Fibroblast of skin of right quadriceps (primary cell): Measurements from ENCODE around the gene MICAL3.
A peak's percentile ranks its signal among the peaks of the same experiment; 100 is the strongest.
"Not testable (repeated sequence)": the region's sequence is repeated elsewhere in the genome, so short reads cannot be mapped to it uniquely, and the experiment has no call there.

Experiments
- DNase-seq: peaks from one replicate; pipeline ENCODE4 v3.0.0-alpha.2; 2013

MICAL3 gene

DNA sequence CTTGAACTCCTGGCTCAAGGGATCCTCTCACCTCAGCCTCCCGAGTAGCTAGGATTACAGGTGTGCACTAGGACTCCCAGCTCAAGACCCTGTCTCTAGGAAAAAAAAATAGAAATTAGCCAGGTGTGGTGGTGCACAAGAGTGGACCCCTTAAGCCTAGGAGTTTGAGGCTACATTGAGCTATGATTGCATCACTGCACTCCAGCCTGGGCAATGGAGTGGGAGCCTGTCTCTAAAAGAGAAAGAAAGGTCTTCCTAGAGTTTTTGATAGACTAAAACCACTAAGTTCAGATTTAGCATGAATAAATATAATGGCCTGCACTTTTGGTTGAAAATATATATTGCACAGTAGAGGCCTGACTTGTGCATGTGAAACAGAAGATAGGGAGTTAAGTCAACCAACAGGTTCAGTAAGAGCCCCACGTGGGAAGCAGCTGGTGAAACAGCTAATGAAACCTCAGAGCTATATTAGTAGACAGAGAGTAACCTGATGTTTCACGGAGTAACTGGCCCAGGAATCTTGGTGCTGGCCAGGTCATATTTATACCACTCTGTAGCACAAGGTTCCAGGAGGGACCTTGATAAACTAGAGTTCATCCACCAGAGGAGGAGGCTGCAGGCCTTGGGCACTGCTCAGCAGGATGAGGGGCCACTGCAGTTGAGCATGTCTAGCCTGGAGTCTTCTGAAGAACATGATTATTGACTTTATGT is 4.6 kb upstream of the MICAL3 start:
- no peak for DNase-seq

DNA sequence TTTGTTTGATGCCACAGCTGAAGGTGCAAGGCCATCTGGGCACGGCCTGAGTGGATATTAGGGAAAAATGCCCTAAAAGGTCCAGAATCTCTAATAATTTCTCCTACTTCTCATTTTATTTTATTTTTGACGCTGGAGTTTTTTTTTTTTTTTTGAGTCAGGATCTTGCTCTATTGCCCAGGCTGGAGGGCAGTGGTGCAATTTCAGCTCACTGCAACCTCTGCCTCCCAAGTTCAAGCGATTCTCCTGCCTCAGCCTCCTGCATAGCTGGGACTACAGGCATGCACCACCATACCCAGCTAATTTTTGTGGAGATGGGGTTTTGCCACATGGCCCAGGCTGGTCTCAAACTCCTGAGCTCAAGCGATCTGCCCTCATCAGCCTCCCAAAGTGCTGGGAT is 1.5 kb upstream of the MICAL3 start:
- not testable (repeated sequence) for DNase-seq

DNA sequence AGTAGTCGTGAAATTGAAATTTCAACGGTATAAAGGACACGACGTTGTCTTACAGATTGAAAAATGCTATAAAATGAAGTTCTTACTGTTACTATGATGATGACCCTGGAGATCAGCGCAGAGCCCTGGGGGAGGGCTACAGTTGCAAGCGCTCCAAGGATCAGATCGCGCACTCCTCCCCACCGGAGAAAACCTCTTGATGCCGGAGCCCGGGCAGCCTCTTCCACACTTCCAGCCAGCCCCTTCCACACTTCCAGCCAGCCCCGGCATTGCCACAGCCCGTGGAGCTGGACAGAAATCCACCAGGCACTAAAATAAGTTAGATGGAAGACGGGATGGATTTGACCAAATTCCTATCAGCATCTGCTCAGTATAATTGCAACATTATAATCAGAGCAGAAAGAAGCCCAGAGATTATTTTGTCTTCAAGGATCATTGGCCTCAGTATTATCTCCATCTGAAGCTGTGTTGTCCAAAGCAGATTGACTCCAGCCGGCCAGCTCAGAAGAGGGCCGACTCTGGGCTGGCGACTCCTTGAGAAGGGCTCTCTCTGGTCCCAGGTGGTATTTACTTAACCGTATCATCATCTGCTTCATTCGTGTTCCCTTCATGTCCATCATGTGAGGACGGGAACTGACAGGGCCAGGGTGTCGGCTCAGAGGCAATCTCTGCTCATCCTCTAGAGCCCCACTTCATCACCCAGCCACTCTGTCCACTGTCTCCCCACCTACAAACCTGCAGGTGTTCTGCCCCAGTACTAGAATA is 777 bp upstream of the MICAL3 start:
- no peak for DNase-seq

DNA sequence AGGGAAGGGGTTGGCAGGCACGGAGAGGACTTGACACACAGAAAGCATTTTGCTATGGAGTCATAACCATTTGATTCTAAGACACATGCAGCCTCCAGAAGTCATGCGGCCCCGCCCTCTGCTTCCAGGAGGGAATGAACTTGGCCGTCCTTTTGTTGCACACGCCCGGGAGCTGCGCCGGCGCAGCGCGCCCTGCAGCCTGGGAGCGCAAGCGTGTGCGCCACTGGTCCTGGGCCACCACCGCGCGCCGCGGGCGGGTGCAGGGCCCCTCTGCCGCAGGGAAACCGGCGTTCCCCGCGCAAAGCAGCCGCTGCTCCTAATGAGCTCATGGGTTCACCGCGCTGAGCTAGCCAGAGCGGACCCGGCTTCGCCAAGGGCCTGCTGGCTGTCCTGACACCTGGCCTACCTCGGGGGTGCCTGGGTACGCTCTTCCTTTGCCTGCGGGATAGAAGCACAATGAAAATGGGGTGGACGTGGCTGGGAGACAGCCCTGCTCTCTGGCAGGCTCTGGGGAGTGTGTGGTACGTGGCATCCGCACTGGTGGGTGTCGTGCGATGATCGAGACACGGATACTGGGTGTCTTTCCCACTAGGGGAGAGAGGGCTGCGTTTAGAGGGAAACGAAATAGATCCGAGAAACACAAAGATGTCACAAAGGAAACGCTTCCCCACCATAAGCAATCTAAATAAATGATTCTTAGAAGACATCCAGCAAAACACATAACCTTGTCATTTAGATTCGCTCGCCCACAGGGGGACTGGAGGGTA is 669 bp downstream of the MICAL3 start:
- peak; percentile 80 for DNase-seq

DNA sequence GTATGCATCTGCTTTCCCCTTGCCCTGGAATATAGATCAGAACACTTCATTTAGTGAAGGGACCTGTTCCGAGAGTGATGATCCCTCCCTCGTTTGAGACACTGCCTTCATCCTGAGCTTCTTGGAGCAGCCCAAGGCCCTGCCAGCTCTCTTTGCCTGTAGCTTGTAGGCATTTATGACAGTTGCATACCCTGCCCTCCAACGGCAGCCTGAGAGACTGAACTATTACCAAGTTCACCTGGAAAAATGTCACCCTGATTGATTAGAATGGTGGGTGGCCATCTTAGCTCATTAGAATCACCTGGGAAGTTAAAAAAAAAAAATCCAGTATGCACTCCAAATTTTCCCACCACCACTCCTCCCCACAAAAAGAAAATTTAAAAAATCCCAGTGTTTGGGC is 1.5 kb downstream of the MICAL3 start:
- DNase-seq = no peak

DNA sequence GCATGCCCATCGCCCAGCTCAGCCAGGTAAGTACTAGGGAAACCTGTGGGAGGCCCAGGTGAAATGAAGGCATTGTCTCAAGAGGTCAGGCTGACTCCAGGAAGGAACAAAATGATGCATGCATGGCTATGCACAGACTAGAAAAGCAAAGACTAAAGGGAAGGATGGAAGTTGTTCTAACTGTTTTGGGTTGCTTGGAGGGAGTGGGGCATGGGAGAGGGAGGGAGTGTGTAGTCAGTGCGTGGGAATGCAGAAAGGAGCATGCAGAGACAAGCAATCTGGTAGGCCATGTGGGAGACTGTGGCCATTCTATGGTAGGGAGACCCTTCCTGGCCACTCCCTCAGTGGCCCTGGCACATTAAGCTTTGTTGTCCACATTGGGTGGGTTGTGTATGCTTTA is 2.9 kb downstream of the MICAL3 start:
- no peak for DNase-seq

DNA sequence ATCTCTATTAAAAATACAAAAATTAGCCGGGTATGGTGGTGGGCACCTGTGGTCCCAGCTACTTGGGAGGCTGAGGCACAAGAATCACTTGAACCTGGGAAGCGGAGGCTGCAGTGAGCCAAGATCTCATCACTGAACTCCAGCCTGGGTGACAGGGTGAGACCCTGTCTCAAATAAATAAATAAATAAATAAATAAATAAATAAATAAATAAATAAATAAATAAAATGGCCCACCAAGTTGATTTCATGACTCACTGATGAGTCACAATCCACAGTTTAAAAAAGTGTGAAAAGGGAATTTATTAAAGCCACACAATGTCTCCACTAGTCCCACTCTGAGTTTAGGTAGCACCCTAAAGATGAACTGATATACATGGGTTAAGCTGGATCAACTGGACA is 3.6 kb downstream of the MICAL3 start:
- not testable (repeated sequence) for DNase-seq

DNA sequence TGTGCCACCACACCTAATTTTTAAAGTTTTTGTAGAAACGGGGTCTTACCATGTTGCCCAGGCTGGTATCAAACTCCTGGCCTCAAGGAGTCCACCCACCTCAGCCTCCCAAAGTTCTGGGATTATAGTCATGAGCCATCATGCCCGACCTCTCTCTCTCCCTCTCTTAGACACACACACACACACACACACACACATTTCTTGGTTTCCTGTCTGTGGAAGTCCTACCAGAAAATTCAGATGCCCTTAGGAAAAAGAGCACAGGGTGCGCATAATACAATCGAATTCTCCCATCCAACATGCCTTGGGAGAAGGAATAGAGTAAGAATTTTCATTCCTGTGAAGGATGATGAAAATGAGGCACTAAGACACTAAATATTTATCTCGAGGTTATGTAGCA is 10.4 kb downstream of the MICAL3 start:
- no peak for DNase-seq

DNA sequence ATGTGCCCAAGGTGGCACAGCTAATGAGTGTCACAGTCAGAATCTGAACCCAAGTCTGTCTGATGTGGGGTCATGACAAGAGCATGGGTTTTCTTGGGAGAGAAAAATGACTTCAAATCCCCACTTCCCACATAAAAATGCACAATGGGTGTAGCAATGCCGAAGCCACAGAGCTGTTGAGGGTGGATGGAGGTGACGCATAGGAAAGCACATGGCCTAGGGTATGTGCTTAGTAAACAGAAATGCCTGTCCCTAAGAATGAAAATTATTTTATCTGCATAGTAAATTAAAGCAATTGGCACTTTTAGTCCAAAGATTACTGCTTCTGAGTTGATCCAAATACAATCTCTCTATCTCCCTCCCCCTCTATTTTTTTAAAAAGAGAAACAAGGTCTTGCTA is 10.9 kb downstream of the MICAL3 start:
- DNase-seq = no peak

DNA sequence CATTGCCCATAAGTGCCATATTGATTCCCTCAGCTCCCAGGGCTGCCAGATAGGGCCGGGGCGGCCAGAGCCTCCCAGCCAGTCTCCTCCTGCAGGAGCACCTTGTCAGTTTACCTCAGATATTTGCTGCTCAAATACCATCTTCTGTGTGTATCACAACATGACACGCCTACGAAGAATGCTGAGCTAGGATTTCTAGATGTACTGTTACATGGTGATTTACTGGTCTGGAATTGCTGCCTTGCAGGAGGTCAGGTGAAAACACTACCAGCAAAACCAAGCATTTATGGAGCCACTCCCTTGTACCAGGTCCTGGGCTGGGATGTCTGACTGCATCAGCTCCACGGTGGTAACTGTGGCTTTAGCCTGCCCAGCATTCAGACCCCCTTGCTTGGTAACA is 11.8 kb downstream of the MICAL3 start:
- DNase-seq = peak; percentile 53

DNA sequence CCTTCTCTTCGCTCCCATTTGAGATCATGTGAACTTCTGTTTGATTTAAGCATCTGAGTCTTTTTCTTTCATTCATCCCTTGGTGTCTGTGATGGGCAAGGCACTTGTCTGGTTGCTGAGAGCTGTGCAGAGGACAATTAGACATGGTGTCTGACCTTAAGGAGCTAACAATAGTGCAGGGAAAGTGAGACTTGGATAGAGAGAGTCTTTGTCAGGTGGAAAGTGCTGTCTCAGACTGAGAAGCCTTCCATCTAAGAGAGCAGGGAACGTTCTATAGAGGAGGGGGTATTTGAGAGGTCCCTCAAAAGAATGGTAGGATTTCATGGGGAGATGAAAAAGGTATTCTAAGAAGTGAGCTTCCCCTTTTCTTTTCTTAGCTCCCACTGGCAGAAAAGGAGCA is 14.1 kb downstream of the MICAL3 start:
- DNase-seq = no peak

DNA sequence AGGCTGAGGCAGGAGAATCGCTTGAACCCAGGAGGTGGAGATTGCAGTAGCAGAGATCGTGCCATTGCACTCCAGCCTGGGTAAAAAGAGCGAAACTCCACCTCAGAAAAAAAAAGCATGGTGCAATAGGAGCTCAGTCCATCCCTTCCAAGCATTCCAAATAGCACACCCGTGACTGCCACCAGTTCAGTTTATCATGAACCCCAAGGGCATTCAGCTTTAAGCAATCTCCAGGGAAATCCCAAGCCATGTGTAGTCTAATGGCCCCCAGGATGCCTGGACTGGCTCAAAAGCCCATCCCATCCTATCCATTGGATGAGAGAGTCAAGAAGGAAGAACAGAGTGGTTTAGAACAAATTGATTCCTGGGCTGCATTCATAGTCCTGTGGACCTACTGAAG is 16.2 kb downstream of the MICAL3 start:
- DNase-seq = no peak

DNA sequence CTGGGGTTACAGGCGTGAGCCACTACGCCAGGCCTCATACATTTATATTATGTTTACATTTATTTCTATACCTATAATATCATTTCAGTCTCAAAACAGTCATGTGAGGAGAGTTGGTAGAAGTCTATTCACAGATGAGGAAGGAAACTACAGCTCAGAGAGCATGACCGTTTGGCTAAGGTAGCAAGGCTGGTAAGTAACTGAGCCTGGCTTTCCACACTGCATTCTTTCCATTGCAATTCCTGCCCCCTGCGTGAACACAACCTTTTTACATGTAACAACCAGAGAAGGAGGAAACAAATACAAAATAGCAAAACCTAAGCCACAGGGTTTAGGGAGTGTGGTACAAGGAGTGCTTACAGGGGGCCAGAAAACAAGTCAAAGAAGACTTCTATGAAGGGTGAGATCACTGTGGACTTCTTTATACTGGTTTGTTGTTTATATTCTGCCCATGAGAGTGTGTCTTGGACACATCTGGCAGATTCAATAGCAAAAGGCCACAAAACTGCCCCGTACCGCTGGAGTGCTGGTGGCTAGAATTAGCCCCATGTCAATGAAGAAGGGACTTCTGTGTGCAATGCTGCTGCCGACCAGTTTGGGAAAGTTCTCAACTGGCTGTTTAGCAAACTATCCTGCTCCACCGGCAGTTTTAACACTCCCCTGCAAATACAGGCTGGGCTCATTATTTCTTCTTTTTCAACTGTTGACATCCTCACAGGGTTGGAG is 19.0 kb downstream of the MICAL3 start:
- no peak for DNase-seq

DNA sequence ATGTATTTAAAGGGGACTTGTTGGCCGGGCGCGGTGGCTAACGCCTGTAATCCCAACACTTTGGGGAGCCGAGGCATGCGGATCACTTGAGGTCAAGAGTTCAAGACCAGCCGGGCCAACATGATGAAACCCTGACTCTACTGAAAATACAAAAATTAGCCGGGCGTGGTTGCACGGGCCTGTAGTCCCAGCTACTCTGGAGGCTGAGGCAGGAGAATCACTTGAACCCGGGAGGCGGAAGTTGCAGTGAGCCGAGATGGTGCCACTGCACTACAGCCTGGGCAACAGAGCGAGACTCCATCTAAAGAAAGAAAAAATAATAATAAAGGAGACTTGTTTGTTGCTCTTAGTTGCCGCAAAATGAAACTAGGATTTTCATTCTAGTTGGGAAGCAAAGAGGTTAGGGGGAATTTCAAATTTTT is 22.5 kb downstream of the MICAL3 start:
- DNase-seq = not testable (repeated sequence)

DNA sequence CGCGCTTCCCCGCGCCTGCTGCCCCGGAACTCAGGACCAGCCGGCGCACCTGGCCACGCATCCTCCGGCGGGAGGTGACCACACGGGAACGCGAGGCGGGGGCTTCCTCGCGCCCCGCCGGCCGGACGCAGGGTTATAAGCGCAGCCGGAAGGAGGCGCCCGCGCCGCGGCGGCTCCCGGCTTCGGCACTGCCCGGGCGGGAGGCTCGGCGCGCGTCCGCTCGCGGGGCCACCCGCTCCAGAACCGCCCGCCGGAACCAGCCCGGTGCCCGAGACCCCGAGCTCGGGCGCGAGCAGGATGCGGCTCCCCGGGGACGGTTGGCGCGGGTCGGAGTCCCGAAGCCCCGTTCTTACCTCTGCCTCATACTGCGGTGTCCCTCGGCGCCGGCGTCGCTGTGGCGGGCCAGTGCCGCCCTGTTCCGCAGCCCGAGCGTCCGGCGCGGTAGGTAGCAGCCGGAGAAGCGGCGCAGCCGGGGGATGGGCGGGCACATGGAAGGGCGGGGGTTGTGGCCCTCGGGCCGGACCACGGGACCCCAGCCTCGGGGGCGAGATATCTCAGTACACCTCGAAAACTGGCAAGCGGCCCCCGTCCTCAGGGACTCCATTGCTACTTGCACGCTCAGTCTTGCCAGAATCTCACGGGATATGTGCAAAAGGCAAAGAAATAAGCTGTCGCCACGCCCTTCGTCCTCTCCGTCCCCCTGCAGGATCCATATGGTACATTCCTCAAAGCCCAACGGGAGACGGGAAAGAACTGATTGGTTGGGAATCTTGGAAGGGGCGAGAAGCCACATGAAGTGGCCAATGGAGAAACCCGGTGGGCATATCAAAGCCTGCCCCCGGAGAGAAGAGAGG is 23.1 kb downstream of the MICAL3 start:
- peak; percentile 99 for DNase-seq

DNA sequence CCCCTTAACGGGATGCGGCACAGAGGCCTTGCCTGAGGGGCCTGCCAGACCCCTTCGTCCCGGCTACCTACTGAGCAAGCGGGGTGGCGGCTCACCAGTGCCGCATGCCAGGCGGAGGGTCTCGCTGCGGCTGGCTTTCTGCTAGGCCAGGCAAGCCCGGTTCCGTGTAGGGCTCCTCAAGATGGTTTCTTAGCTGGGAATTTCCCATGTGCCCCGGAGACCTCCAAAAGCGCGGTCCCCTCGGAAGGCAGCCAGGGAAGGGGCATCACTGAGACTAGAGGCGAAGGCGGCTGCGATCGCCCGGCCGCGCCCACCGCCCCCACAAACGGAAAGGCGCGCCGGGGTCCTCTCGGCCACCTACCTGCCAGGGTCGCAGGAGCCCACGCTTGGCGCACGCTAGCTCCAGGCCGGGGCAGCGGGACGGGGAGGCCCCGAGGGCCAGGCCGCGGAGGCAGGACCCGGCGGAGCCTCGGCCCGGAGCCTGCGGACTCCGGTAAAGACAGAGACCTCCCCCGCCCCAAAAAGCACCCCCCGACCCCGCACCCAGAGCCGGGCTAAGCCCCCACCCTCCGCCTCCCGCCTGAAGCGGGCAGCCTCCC is 23.8 kb downstream of the MICAL3 start:
- DNase-seq = no peak

DNA sequence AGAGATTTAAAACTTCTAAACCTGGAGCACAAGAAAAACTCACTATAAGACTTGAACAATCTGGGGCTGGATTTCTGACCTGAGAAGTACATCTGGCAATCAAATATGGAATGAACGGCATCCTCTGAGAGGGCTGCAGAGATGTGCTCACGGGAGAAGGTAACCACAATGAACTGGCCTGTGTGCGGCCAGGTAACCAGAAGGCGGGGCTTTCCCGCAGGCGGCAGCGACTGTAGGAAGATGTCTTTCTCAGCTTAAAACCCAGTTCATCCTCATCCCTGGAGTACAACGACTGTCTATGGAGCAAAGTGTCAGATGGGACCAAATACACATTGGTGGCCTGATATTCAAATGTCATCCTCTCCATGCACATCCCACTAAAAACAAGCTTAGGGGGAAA is 24.5 kb downstream of the MICAL3 start:
- no peak for DNase-seq

DNA sequence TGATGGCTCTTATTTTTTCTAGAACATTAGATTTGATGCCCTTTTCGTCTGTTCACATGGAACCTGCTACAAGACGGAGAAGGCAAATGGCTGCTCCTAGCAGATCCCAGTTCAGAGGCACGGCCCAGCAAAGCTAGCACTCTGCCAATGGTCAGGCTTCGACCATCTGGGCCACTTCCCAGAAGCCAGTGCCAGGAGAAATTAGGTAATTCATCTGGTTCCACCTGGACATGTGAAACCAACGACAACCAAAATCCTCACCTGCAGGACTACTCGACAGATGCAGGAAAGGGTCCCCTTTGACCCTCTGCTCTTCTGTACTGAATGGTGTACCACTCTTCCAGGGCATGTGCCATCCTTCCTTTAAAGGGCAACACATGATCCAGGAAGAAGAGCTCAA is 25.4 kb downstream of the MICAL3 start:
- no peak for DNase-seq

DNA sequence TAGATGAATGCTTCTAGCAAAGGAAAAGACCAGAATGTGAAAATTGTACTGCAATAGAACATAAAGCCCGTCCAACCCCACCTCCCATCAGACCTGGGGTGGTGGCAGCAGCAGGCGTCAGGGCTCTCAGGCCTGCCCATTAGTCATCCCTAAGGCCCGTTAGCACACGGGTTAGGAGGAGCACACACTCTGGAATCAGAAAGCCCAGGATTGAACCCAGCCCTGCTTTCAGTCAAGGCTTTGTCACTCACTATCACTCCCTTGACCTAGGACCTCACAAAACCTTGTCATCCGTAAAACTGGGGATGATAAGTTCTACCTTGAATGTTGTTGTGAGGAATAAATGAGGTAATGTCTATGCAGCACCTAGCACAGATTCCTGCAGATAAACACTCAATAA is 26.9 kb downstream of the MICAL3 start:
- no peak for DNase-seq

DNA sequence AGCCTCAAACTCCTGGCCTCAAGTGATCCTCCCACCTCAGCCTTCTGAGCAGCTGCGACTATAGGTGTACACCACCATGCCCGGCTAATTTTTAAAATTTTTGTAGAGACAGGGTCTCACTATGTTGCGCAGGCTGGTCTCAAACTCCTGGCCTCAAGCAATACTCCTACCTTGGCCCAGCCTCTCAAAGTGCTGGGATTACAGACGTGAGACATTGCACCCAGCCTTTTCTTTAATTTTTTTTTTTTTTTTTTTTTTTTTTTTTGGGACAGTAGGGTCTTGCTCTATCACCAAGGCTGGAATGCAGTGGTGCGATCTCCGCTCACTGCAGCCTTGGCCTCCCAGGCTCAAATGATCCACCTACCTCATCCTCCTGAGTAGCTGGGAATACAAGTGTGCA is 29.1 kb downstream of the MICAL3 start:
- not testable (repeated sequence) for DNase-seq

DNA sequence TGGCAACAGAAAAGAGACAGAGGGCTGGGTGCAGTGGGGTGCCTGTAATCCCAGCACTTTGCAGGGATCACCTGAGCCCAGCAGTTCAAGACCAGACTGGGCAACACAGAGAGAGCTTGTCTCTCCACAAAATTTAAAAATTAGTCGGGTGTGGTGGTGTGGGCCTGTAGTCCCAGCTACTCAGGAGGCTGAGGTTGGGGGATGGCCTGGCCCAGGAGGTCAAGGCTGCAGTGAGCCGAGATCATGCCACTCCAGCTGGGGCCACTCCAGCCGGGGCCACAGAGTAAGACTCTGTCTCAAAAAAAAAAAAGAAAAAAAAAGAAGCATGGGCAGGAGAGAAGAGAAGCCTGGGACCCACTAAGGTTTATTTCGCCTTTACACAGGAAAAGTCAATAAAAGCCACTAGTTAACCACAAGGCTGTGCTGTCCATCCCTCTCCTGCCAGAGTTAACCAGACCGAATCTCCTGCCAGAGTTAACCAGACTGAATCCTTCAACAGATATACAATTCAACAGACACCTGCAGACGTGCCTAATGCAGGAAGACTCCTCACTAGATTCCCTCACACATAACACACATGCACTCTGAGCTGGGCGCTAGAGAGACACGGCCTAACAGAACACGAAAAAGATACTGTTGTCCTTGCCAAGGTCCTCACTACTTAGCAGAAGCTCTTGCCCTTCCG is 29.8 kb downstream of the MICAL3 start:
- no peak for DNase-seq
